K562 (cell line): ENCODE results near the gene DGKZ.

ENCODE experiments used
- BCLAF1 ChIP-seq, 2 experiments: fragments of 450-650 bp in 1 of 2; IDR thresholded peaks; 2 replicates each; pipeline ENCODE4 v1.6.1; 2011 to 2017; ENCODE audit warnings: low read depth in 2 of 2, antibody characterized with exemption in 1 of 2, borderline replicate concordance in 1 of 2, low read length in 1 of 2, mild to moderate bottlenecking in 1 of 2, mixed read lengths in 1 of 2; ENCODE audit not compliant: control insufficient read depth in 1 of 2
- E2F1 ChIP-seq: sonication (generic); formaldehyde crosslinking; IDR thresholded peaks from 2 replicates; pipeline ENCODE4 v1.8.1; 2023; ENCODE audit warnings: mild to moderate bottlenecking, missing genetic modification reagents, moderate library complexity
- JUND ChIP-seq, 2 experiments: IDR thresholded peaks; 2 replicates in 1 of 2; 3 replicates in 1 of 2; pipeline ENCODE4 v1.6.1; 2011; ENCODE audit warnings: borderline replicate concordance in 2 of 2, low read depth in 2 of 2, low read length in 2 of 2, improper control_type of control experiment in 1 of 2, missing biosample characterization in 1 of 2, missing genetic modification characterization in 1 of 2, missing genetic modification reagents in 1 of 2
- KLF16 ChIP-seq: IDR thresholded peaks from 2 replicates; pipeline ENCODE4 v1.6.1; 2016; ENCODE audit warnings: antibody characterized with exemption
- MBD2 ChIP-seq: sonication (generic); IDR thresholded peaks from 2 replicates; pipeline ENCODE4 v1.6.1; 2016; ENCODE audit warnings: low read depth, borderline replicate concordance
- POLR2A ChIP-seq: fragments of 450-650 bp; conservative IDR thresholded peaks from 2 replicates; pipeline ENCODE4 v1.6.1; 2016

GRCh38 chr11:46307785-46308341 is 39.4 kb upstream of the DGKZ start:
- TF ChIP-seq MBD2 = no peak
- TF ChIP-seq KLF16 = no peak
- no peak for TF ChIP-seq BCLAF1 (IDR thresholded peaks at IDR 0.05; ENCODE audit: borderline replicate concordance in 1 of 2, control insufficient read depth in 1 of 2, low read depth in 2 of 2, low read length in 1 of 2)
- no peak for TF ChIP-seq E2F1 (CRISPR knock-in tag)
- TF ChIP-seq JUND (IDR thresholded peaks at IDR 0.05; ENCODE audit: borderline replicate concordance, low read depth, low read length) = no peak
- TF ChIP-seq JUND (tag; IDR thresholded peaks at IDR 0.05; ENCODE audit: borderline replicate concordance, low read depth, low read length) = no peak
- no peak for TF ChIP-seq POLR2A
